GM19023 (cell line): Measurements from ENCODE around the gene C2orf92.
A peak's percentile ranks its signal among the peaks of the same experiment; 100 is the strongest.
"Not testable (repeated sequence)": the region's sequence is repeated elsewhere in the genome, so short reads cannot be mapped to it uniquely, and the experiment has no call there.

Experiments used
- ATAC-seq: cut with Tn5 transposase; IDR thresholded peaks from one replicate; pipeline ENCODE4 v1.9.1; 2021; ENCODE audit warnings: mild to moderate bottlenecking, moderate library complexity; ENCODE audit not compliant: unreplicated experiment

The C2orf92 gene

DNA sequence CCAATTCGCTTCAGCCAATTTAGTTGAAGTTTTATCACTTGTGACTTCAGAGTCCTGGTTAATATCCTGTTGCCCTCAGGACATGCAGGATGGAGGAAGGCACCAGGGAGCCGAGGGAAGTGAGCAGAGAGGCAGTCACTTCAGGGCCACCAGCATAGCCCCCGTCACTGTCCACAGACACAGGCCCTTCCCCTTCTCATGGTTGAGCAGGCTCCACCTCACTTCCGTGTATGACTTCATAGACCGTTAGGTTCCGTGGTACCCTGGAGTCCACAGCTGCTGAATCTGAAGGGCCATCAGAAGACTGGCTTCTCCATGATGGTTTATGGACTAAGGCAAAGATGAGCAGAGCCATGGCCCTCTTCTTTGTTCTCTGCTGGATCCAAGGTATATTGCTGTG is at the start of gene C2orf92:
TSS of gene C2orf92 (plus strand) at position 266 of the 400 bp plus-strand sequence. CDS start at position 342, 76 bp downstream.
- ATAC-seq: no peak

DNA sequence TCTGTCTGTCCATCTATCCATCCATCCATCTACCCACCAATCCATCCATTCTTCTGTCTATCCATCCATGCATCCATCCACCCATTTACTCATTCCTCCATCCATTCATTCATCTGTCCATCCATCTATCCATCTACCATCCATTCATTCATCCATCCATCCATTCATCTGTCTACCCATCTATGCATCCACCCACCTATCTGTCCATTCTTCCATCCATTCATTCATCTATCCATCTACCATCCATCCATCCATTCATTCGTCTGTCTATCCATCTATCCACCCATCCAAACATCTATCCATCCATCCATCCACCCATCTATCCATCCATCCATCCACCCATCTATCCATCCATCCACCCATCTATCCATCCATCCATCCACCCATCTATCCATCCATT is 49.0 kb upstream of the C2orf92 start:
- not testable (repeated sequence) for ATAC-seq

DNA sequence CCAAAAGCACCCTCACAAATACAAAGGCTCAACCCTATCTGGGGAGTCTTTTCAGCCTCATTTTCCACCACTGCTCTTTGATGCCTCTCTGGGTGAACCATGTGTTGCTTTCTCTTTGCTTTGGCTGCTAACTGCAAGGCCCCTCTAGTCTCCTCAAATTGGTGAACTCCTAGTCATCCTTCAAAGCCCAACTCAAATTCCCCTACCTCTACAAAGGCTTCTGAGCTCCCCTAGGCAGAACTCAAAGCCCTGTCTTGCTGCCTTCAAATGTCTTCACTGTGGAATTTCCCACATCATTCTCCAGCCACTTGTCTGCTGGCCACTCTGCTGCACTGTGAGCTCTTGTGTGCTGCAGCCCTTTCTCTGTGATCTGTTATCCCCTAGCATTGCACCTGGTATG is 46.5 kb upstream of the C2orf92 start:
- not testable (repeated sequence) for ATAC-seq

DNA sequence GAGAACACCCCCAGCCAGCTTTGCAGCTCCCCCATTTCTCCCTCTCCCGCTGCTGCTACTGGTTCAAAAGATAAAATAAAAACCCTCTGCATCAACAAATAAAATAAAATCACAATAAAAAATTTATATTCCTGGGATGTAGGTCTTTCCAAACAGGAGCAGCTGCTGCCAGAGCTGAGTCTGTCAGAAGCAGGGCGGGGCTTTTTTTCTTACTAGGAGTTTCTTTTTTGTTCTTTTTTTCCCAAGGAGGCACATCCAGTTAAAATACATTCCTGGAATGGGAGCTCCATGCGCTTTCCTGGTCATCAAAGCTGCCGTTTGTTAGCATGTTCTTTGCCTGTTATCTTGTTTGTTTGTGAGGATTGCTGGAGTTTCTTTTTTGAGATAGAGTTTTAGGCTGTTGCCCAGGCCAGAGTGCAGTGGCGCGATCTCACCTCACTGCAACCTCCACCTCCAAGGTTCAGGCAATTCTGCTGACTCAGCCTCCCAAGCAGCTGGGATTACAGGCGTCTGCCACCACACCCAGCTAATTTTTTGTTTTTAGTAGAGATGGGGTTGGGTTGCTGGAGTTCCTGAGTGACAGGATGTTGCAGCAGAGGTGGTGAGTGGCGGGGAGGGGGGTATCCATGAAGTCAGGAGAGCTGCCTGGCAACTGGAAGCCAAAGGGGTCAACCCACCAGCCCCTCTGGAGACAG is 44.0 kb upstream of the C2orf92 start:
- ATAC-seq: not testable (repeated sequence)

GRCh38 chr2:97626049-97626430 is 43.5 kb upstream of the C2orf92 start:
- not testable (repeated sequence) for ATAC-seq

DNA sequence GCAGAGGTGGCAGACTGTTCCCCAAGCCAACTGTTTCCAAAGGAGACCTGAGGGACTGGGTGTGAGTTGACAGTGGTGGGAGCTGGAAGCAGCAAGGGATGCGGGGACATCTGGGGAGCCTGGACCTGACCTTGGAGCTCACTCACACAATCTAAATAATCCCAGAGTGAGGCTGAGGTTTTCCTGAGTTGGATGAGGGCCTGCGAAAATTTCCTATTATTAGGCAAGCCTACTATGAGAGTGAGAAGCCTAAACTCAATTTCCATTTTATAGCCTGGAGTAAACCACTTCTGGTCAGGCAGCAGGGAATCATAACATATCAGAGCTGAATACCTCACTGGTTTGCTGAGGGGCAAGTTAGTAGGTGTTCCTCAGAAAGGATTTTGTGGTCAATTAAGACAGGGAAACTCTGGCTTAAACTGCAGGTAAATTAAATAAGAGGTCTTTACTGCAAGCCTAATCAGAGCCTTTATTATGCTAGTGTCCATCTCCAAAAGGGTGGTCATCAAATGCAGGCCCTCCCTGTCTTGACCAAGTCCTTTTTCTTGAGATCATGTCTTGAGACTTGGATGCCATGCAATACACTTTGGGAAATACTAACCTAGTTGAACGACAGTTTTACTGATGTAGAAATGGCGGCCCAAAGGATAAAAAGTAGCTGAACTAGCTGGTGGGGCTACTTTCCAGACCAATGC is 25.3 kb upstream of the C2orf92 start:
- ATAC-seq: no peak

GRCh38 chr2:97645112-97645694 is 24.3 kb upstream of the C2orf92 start:
- peak; percentile 31 for ATAC-seq

GRCh38 chr2:97645695-97646629 is 23.6 kb upstream of the C2orf92 start, which contains the start of gene COX5B:
Gene COX5B (plus strand): TSS chr2:97646062. CDS start chr2:97646087, 25 bp downstream.
- ATAC-seq: peak; percentile 88

DNA sequence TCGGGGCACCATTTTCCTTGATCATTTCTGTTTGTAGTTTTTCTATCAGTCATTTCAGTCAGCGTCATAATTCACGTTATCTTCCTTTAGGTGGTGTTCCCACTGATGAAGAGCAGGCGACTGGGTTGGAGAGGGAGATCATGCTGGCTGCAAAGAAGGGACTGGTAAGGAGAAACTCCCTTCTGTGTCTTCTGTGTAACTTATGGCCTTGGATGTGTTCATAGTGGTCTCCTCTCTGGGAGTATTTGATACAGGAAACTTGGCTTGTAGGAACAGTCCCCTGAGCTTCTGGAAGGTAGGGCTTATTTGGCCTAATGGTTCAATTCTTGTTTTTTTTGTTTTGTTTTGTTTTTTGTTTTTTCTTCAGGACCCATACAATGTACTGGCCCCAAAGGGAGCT is 22.5 kb upstream of the C2orf92 start:
- no peak for ATAC-seq

DNA sequence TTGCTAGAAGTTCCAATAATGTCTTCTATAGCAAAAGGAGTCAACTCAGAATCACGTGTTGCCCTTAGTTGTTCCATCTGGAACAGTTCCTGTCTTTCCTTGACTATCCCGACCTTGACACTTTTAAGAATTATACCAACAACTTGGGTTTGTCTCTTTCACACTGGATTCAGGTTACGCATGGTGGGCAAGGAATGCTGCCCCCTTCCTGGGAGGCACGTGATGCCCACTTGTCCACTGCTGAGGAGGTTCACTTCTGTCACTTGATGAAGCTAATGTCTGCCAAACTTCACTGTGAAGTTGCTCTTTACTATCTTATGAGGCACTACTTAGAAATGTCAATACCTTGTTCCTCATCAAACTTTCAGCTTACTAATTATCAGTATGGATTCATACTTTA is 18.4 kb upstream of the C2orf92 start:
- ATAC-seq: no peak

DNA sequence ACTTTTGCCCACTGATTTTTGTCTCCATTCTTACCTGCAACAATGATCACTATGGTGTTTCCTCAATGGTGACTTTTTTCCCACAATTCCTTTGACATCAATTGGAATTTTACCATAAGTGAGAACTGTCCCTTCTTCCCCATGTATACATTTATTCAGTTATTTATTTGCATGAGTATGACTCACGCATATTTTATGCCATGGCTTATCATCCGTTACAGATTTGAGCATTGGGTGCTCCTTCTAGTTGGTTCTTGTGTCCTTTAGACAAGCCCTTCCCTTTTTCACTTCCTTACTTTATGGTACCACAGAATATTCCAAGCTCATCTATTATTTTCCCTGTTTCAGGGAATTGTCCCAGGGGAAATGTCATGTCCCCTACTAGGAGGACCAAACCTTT is 16.0 kb upstream of the C2orf92 start:
- no peak for ATAC-seq

- no peak for ATAC-seq
These were observed 15.6 kb upstream of the C2orf92 start for GRCh38 chr2:97653874-97654273.

GRCh38 chr2:97654309-97654708 is 15.2 kb upstream of the C2orf92 start:
- ATAC-seq: no peak

- no peak for ATAC-seq
These were observed 14.7 kb upstream of the C2orf92 start for GRCh38 chr2:97654791-97655190.

DNA sequence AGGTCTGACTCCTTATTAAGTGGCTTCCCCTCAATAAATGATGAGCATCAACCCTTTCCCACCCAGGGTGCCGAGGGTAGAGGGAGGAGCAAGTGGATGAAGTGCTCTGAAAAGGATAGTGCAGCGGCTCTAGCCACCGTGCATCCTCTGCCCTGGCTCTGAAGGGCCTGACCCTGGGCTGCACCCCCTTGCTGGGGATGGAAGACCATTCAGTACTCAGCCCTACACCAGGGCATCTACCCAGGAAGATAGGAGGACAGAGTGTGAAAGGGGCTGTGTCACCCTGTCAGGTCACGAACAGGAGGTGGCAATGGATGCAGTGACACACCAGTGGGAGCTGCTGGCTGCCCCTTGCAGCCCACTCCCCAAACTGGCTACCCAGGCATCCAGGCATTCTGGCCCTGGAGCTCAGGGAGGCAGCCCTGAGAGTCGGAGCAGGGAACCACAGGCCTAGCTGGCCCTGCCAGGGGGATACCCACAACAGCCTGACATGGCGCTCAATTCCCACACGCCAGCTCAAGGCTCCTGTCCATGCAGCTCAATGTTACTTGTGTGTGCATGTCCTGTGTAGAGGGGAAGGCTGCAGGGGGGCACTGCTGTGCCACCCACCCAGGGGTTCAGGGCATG is 13.3 kb upstream of the C2orf92 start:
- no peak for ATAC-seq

- no peak for ATAC-seq
These were observed 12.5 kb upstream of the C2orf92 start for GRCh38 chr2:97656905-97657587.

- ATAC-seq: no peak
These were observed 11.4 kb upstream of the C2orf92 start for GRCh38 chr2:97657986-97658690.

GRCh38 chr2:97658691-97659157 is 10.8 kb upstream of the C2orf92 start:
- no peak for ATAC-seq
